ENCODE results near the gene GAGE13.
A peak's percentile ranks its signal among the peaks of the same experiment; 100 is the strongest.
"Not testable (repeated sequence)": the region's sequence is repeated elsewhere in the genome, so short reads cannot be mapped to it uniquely, and the experiment has no call there.

Gene GAGE13, protein sequence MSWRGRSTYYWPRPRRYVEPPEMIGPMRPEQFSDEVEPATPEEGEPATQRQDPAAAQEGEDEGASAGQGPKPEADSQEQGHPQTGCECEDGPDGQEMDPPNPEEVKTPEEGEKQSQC

DNA sequence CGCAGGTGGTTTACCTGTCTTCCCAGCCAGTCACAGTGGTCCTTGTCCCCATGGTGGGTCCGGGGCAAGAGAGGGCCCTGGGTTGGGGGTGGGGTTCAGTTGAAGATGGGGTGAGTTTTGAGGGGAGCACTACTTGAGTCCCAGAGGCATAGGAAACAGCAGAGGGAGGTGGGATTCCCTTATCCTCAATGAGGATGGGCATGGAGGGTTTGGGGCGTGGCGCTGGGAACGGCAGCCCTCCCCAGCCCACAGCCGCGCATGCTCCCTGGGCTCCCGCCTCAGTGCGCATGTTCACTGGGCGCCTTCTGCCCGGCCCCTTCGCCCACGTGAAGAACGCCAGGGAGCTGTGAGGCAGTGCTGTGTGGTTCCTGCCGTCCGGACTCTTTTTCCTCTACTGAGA, at the start of gene GAGE13:
Gene GAGE13 (plus strand): TSS at position 301 of the 400 bp plus-strand sequence. CDS start 1,156 bp downstream, outside the sequence.
- DNase-seq = not testable (repeated sequence)

- no peak for DNase-seq
Measured at GRCh38 chrX:49282647-49283011, 48.8 kb upstream of the GAGE13 start.

DNA sequence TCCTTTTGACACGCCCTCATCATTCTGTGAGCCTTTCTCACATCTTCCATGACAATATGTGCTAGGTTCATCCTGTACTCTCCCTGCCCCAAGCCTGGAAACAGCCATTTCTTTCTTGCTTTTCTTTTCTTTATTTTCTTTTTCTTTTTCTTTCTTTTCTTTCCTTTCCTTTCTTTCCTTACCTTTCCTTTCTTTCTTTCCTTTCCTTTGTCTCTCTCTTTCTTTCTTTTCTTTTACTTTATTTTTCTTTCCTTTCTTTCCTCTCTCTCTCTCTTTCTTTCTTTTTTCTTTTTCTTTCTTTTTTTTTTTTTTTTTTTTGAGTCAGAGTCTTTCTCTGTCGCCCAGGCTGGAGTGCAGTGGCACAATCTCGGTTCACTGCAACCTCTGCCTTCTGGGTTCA, 47.2 kb upstream of the GAGE13 start:
- DNase-seq = no peak

DNA sequence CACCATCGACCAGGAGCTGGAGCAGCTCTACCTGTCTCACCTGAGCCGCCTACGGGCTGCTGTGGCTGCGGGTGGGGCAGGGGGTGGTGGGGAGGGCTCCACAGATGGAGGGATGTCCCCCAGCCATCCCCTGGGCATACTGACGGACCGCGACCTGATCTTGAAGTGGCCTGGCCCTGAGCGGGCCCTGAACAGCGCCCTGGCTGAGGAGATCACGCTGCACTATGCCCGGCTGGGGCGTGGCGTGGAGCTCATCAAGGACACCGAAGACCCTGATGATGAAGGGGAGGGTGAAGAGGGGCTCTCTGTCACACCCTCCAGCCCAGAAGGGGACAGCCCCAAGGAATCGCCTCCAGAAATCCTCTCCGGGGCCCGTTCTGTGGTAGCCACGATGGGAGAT, 45.2 kb upstream of the GAGE13 start:
- no peak for DNase-seq

- no peak for DNase-seq
Measured at GRCh38 chrX:49286581-49286980, 44.8 kb upstream of the GAGE13 start.

GRCh38 chrX:49287665-49288064, 43.7 kb upstream of the GAGE13 start:
- no peak for DNase-seq

- DNase-seq = no peak
Measured at GRCh38 chrX:49290215-49290614, 41.2 kb upstream of the GAGE13 start.

DNA sequence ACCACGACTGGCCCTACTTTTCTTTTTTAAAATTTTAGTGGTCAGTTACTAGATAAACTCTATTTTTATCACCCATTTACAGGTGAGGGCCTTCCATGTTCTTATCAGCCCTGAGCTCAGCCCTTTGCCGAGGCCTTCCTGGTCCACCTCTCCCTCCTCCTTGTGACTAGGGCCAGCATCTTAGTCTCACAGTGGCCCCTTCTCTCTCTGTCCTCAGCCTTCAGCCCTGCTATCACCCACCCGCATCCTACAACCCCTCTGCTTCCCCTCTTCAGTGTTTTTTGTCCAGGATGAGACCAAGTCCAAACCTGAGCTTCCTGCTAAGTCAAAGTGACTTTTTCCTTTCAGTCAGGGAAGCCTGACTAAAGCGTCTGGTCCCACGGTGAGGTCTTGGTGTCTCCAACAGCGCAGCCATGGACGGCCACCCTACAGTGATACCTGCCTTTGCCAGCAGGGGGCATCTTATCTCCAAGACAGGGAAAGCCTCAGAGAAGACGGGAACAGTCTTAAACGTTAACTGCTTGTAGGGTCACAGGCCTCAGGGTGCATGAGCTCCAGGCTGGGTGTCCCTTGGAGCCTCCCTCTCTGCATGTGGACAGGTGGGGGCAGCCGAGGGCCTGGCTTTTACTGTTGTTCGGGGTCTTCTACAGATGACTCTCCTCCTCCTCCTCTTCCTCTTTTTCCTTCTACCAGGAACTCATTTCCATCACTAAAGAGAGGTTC, 39.6 kb upstream of the GAGE13 start:
- DNase-seq = peak; percentile 63

DNA sequence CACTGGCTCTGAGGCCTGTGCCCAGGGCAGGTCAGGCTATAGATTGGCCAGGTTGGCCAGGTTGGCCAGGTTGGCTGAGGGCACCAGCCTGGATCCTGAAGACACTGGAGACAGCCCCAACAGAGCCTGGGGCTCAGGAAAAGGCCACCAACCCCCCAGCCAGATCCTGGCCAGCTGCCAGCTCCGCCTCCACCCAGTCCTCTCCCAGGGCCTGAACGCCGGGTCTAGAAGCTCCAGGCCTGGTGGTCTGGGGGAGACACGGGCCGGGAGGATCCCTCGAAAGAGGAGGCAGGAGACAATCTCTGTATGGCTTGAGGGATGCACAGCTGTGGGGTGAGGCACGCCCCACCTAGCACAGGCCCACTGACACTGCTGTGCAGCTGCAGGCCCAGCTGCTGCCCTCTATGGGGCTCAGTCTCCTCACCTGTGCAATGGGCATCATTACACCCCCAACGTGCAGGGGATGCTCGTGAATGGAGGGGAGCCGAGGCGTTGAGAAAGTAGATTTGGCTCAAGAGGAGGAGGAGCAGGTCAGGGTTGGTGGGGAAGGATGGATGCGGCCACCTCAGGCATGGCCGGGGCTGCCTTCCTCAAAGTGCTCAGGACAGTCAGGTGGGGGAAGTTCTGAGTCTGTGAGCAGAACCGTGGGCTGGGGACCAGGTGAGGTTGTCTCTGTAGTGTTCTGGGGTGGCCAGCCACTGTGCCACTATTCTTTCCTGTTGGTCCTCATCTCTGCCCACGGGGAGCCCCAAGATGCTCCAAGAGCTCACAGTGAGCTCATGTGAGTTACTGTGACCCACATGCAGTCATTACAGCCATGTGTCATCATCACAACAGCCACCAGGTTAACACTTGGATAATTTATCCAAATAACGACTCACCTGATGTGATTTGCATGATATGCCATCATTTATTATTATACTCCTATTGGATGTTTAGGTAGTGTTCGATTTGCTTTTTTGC, 38.7 kb upstream of the GAGE13 start:
- DNase-seq = no peak

DNA sequence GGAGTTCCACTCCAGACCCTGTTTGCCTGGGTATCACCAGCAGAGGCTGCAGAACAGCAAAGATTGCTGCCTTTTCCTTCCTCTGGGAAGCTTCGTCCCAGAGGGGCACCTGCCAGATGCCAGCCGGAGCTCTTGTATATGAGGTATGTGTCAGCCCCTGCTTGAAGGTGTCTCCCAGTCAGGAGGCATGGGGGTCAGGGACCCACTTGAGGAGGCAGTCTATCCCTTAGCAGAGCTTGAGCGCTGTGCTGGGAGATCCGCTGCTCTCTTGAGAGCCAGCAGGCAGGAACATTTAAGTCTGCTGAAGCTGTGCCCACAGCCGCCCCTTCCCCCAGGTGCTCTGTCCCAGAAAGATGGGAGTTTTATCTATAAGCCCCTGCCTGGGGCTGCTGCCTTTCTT, 32.1 kb upstream of the GAGE13 start:
- DNase-seq = not testable (repeated sequence)

- no peak for DNase-seq
Measured at GRCh38 chrX:49300703-49301102, 30.7 kb upstream of the GAGE13 start.

DNA sequence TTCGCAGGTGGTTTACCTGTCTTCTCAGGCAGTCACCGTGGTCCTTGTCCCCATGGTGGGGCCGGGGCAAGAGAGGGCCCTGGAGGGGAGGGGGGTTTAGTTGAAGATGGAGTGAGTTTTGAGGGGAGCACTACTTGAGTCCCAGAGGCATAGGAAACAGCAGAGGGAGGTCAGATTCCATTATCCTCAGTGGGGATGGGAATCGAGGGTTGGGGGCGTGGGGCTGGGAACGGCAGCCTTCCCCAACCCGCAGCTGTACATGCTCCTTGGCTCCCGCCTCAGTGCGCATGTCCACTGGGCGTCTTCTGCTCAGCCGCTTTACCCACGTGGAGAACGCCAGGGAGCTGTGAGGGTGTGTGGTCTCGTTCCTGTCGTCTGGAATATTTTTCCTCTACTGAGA, 28.0 kb upstream of the GAGE13 start, which contains the start of gene GAGE10:
Gene GAGE10 (plus strand): TSS at position 301 of the 400 bp plus-strand sequence. CDS start 1,214 bp downstream, outside the sequence.
- DNase-seq = no peak

GRCh38 chrX:49307775-49308174, 23.6 kb upstream of the GAGE13 start:
- not testable (repeated sequence) for DNase-seq

DNA sequence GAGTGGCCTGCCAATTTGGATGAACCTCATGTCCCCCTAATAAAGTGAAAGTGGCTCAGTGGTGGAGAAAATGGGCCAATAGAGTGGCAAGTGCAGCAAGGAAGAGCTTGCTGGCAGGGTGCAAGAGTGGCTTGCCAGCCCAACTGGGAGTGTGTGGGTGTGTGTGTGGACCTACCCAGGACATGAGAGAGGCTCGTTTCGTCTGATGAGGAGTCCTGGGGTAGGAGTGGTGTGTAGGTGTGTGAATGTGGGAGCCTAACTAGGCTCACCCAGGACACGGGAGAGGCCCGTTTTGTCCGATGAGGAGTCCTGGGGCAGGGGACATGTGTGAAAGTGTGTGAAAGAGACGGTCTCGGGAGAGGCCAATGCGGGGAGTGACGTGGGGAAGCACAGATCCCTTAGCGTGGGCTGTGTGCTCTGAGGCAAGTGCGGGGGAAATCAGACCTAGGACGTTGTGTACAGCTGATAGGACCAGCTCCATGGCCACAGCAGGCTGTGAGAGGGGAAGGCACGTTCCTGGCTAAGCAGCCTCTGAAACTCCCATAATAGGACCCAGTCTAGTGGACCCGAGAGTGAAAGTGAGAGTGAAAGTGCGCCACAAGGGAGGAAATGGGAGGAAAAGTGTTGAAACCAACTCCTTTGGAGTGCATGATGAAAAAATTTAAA, 22.6 kb upstream of the GAGE13 start:
- no peak for DNase-seq

- no peak for DNase-seq
Measured at GRCh38 chrX:49309401-49309981, 21.9 kb upstream of the GAGE13 start.

DNA sequence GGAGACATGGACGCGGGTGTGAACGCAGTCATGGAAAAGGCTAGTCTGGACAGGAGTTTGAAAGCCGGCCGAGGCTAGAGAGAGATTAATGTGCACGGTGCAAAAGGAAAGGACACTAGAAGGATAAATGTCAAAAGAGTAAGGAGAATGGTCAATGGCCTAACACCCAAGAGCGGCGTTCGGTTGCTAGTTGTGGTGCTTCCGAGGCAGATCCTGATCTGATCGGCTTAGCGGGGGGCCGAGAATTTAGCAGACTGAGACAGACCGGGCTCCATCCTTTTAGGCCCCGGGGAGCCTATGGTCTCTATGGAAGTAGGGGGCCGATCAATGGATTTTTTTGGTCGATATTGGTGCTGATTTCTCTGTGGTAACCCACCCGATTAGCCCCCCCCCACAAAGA, 21.0 kb upstream of the GAGE13 start:
- no peak for DNase-seq

GRCh38 chrX:49312176-49312575, 19.2 kb upstream of the GAGE13 start:
- DNase-seq = no peak

DNA sequence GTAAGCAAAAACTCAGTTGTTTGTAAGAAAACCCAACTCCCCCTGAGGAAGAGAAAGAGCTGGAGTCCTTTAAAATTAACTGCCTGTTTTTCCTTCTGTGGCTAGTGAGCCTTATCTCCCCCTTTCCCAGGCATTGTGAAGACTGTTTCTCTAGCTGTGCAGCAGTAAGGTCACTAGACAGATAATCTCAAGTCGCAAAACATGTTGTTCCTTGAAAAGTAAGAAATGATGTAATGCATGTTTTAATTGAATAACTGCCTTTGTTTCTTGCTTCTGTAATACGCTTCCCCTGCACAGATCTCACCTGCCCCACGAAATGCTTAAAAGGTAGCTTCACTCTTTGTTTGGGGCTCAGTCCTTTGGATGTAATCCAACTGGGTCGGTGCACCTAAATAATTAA, 15.3 kb upstream of the GAGE13 start:
- no peak for DNase-seq

DNA sequence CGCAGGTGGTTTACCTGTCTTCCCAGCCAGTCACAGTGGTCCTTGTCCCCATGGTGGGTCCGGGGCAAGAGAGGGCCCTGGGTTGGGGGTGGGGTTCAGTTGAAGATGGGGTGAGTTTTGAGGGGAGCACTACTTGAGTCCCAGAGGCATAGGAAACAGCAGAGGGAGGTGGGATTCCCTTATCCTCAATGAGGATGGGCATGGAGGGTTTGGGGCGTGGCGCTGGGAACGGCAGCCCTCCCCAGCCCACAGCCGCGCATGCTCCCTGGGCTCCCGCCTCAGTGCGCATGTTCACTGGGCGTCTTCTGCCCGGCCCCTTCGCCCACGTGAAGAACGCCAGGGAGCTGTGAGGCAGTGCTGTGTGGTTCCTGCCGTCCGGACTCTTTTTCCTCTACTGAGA, 9.6 kb upstream of the GAGE13 start, which contains the start of gene GAGE12J:
Gene GAGE12J (plus strand): TSS at position 301 of the 400 bp plus-strand sequence. CDS start 1,157 bp downstream, outside the sequence.
- DNase-seq = not testable (repeated sequence)

DNA sequence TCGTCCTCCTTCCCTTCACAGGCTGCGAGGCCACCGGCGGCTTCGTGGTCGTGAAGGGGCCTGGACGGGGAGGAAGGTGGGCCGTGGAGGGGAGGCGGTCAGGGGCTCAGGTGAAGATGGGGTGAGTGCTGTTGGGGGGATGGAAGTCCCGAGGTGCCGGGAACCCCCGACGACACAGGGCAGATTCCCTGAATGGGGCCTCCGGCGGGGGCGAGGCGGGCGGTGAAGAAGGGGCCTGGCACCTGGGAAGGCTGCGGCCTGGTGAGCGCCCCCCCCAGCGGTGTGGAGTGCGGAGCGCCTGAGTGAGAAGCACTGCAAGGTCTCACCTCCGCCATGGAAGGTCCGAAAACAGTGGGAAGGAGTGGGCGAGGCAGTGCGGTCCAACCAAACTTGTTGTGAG, 9.1 kb upstream of the GAGE13 start:
- not testable (repeated sequence) for DNase-seq

GRCh38 chrX:49323735-49324134, 7.6 kb upstream of the GAGE13 start:
- not testable (repeated sequence) for DNase-seq

GRCh38 chrX:49330421-49330820, 961 bp upstream of the GAGE13 start:
- not testable (repeated sequence) for DNase-seq

Data from right forelimb (tissue), 1 donor.